HG02884 (cell line): ENCODE measurements around the gene TMA7B.

Experiments used
- ATAC-seq: cut with Tn5 transposase; IDR thresholded peaks from one replicate; pipeline ENCODE4 v1.9.1; 2021; ENCODE audit warnings: mild to moderate bottlenecking, moderate library complexity; ENCODE audit not compliant: unreplicated experiment

Gene TMA7B

DNA sequence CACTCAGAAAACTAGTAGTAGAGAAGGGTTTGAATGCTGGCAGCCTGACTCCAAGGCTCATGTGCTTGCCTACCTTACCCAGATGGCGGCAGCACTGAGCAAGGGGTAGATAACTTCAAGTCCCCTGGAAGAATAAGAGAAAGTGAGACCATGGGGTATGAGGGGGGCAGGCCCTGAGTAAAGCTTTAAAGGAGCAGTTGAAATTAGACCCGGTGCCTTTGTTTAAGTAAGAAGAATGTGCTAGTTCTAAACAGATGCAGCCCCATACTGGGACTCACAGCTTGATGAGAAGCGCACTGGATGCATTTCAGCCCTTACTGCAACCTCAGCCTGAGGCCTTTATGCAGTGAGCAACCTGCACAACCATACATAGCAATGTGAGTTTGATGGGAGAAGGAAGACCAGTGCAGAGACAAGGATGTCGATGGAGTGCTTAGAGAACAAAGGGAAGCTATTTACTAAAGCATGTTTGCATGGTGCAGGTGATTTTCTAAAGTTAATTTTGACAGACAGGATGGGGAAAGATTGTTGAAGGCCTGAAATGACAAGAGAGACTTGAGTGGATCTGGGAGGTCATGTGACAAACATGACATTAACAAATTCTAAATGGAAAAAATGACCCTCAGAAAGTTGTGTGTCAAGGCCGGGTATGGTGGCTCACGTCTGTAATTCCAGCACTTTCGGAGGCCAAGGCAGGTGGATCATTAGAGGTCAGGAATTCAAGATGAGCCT, 27.1 kb upstream of the TMA7B start:
- no peak for ATAC-seq

DNA sequence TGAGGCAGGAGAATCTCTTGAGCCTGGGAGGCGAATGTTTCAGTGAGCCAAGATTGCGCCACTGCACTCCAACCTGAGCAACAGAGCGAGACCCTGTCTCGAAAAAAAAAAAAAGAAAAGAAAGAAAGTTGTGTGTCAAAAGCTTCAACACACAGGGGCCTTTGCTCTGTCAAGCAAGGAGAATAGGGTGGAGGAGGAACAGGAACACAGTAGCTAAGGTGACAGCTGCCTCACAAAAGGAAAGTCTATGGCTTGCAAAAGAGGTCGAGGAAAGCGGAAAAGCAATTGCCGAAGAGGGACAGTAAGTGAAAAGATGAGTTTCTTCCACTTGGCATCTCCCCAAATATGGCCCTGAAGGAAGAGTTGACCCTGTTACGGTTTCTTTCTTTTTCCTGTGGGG, 26.5 kb upstream of the TMA7B start:
- ATAC-seq, result no peak

DNA sequence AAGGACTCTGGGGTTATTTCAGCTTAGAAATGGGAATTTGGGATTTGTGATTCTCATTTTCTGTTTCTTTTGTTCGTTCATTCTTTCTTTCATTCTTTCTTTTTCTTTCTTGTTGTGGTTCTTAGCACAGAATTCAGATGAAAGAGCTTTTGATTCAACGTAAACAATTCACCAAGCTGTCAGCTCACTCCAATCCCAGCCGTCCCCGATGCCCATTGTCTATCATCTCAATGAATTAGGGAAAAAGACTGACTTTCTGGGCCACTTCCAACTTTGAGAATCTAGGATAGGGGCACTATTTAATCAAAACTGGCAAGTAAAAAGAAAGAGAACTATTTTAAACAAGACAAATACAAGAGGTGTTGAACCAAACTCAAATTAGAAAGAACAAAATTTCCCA, 25.1 kb upstream of the TMA7B start:
- ATAC-seq, result no peak

DNA sequence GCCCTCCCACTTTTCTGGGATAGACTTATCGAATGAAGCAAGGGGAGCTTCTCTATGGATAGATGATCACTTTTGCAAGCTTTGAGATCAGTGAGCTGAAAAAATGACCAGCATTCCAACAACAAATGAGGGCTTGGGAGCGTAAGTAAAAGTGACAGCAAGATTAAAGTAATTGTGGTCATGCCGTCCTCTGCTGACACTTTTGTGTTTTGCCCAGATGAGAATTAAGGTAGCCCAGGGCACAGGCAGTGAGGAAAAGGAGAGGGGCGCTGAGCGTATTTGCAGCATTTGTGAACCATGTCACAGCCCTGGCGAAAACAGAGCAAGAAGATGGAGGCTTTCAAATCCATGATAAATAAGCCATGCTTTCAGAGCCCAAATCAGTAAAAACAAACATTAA, 24.6 kb upstream of the TMA7B start:
- ATAC-seq, result no peak

DNA sequence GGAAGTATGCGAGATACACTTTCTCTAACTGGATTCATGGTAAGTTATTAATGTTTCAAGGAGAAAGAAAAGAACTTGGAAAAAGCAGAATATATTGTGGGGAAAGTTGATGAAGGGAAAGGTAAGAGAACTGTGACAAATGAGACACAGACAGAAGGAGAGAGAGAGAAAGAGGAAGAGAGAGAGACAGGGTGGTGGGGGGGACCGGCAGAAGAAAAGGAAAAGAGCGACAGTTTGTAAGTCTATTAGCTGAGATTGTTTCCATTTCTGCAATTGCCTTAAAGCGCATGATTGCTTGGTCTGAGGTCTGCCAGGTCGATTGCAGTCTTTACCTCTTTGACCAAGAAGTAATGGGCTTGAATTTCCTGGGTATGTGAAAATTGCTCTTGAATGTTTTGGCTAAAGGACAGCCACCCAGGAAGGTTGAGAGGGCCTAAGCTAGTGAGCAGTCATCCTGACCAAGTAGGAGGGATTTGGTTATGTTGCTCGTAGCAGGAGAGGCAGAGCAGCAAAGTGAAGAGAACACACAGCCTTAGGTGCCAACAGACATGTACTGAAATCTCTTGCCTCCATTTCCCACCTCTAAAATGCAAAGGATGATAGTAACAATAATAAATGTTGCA, 23.6 kb upstream of the TMA7B start:
- ATAC-seq, result no peak

DNA sequence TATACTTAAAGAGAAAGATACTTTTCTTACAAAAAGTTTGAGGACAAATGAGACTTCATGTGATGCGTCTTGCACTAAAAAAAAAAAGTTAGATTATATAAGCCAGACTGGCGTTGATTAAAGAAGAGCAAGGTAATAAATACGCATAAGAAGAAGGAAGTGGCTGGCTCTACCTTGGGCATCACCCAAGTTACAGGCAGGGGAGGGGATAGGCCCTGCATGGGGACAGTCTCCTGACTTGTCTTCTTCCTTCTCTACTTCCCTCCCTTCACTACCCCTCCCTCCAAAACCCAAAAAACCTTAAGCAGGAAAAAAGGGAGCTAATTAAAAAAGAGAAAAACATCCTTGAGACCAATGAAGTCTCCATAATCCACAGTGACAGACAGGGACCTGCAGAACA, 22.3 kb upstream of the TMA7B start:
- ATAC-seq, result no peak

DNA sequence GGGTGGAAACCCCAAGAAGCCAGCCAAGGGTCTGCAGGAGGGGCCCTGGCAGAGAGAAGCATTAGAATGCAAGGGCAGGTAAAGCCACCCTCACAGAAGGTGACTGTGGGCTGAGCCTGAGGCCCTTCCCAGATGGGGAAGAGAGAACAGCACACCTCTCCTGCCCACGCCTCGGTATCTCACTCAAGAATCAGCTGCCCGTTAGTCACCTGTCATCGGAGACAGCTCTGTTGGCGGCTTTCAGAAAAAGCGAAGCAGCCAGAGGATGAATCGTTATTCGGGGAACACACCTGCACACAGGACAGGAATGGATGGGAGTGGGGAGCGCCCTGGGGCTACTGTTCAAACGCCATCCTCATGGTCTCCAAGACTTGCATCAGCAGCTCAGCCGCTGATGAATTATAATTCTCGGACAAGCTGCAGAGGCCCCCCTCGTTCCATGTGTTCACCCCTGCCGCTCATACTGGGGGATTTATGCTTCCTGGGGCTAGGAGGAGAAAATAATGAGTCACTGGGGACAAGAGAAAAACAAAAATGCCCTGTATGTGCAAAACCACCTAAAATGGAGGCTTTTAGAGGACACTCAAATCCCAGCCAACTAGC, 21.6 kb upstream of the TMA7B start:
- no peak for ATAC-seq

DNA sequence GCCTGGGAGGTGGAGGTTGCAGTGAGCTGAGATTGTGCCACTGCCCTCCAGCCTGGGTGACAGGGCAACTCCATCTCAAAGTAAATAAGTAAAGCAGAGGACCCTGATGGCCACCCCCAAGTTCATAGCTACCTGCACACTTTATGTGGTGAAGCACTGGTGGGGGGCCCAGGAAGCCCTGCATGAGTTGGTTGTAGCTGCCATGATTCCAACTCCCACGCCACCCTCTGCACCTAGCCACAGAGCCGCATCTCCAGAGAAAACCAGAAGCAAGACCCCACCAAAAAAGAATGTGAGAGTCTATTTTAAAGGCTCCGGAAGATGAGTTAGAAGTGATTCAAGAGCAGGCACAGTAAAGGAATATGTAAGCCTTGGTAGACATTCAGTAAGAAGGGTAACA, 20.4 kb upstream of the TMA7B start:
- no peak for ATAC-seq

DNA sequence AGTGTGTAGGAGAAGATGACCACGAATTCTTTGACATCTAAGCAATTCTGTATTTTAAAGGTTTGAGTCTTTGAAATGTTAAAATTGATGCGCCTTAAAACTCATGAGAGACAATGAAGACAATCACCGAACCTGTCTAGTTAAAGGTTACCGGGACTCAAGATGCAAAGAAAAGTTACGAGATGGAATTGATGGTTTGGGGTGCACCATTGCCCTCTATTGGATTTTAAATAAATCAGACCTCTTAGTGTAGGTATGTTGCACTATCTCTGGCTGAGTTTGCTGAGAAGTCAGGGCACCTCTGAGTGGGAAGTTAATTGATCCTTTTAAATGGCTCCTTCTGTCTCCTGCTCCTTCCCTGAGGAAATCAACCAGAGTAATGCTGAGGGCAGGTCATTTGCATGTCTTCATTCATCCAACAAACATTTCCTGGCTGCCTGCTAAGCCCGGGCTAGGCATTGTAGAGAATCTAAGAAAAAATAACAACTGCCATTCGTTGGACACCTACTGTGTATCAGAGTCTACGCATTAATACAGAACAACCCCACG, 19.4 kb upstream of the TMA7B start:
- ATAC-seq, result no peak

DNA sequence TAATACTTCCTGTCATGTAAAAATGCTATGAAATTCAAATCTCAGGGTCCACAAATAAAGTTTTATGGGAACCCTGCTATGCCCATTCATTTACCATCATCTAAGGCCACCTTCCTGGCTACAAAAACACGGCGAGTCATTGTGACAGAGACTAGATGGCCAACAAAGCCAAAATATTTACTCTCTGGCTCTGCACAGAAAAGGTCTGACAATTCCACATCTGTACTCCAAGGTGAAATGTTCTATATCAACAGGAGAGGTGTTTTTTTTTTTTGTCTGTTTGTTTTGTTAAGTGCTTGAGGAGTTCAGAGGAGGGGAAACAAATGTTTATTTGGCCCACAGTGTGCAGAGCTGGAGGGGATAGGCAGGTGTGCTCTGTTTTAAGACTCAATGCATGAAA, 18.6 kb upstream of the TMA7B start:
- no peak for ATAC-seq

DNA sequence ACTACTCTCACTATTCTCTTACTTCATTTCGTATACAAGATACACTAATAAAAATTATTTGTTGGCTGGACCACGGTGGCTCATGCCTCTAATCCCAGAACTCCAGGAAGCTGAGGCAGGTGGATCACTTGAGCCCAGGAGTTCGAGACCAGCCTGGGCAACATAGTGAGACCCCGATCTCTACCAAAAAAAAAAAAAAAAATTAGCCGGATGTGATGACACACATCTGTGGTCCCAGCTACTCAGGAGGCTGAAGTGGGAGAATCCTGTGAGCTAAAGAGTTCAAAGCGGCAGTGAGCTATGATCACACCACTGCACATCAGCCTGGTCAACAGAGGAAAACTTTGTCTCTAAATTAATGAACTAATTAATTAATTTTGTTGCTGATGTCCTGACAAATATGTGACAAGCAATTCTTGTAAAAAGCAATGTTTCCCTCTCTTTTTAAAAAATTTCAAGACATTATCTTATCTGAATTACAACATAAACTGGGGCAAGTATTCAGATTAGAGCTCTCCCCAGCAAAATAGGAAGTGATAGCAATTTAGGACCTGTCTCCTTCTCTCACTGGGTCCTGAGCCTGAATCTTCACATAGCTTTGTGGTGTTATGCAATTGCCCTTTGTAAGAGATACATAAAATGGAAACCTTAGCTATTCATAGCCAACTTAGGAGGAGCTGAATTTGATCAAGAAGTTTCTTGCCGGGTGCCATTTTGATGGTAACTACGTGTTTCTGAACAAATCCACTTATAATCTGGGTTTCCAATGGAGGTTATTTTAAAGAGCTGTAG, 17.6 kb upstream of the TMA7B start:
- ATAC-seq, result no peak

DNA sequence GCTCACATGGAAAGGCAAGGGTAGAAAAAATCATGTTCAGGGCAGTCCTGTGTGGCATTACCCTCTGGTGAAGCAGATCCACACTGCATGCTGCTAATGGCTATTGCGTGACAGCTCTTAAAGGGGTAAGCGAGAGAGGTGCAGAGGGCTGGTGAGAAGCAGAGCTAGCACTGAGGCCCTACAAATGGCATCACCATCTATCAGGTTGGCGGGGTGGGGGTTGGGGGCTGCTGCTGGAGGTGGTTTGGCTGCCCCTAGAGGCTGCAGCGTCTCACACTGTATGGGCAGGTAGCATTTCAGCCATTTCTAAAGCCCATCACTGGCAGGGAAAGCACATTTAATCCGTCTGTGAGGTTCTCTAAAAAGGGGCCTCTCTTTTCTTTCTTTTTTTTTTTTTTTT, 16.9 kb upstream of the TMA7B start:
- no peak for ATAC-seq

DNA sequence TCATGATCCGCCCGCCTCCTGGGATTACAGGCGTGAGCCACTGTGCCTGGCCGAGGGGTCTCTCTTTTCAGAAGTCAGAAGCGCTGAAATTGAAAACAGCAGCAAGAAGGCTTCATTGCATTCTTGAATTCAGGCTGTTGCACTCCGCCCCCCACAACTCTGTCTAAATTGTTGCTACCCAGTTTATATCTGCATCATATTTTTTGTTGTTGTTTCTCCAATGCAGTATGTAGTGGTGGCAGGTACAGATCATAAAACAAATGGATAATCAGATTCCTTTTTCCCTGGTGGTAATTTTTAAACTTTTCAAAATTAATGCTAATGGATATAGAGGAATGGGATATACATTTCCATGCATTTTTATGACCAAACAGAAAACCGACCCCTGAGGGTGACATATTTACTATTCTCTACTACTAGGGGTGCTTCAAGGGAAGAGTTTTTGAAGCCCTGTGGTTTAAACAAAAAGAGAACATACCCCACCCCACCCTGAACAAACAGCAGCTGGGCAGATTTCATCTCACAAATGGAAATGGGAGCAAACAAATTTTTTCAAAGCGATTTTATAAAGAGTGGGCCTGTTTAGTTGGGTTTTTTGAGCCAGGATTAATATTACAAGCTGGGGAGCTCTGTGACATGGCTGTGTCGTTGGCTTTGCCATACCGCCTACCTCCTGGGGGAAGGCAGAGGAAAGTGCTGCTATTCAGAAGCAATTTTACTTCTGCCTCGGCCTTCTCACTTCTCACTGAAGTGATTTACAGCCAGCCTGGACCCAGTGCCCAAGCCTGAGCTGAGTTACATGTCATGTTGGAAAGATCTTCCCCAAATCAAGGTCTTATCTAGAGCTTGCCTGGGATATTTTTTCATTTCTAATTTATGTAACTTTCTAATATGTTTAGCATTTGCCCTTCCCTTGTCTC, 16.0 kb upstream of the TMA7B start:
- ATAC-seq, result no peak

DNA sequence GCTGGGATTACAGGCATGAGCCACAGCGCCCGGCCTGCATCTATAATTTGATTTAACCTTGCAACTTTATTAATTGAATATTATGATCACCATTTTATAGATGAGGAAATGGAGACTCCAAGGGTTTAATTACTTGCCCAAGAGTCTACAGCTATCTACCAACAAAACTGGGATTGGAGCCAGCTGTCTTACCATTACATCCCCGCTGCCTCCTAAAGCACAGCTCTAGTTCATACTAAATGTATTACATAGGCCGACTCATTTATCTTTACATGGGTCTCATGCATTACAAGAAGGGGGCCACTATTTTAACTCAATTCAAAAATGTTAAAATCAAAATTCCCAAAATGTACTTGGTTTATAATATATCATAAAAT, 14.1 kb upstream of the TMA7B start:
- no peak for ATAC-seq

DNA sequence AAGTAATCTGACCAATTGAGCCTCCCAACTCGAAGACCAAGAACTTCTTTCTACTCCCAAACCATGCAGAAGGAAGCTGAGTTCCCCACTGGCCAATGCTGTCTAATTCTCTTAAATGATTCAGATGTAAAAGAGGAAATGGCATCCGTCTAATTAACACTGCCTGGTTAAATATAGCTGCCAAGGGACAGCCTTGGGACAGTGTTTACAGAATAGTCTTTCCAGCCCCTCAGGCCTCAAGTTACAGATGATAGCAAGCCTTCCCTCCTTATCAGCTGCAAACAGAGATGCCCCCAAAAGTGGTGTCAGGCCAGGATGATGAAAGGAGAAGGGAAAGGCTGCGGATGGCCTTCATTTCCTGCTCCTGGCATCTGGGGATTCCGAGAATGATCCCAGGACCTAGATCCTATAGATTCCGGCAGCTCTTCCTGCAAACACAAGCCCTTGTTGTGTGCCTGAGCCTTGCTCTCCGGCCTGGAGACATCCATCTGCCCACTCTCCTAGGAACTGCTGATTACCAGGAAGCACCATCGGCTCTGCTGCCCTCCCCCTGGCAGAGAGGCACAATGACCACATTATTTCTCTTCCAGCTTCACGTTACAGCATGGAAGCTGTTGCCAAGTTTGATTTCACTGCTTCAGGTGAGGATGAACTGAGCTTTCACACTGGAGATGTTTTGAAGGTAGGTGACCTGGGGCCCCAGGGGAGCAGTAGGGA, 13.5 kb upstream of the TMA7B start:
- no peak for ATAC-seq

DNA sequence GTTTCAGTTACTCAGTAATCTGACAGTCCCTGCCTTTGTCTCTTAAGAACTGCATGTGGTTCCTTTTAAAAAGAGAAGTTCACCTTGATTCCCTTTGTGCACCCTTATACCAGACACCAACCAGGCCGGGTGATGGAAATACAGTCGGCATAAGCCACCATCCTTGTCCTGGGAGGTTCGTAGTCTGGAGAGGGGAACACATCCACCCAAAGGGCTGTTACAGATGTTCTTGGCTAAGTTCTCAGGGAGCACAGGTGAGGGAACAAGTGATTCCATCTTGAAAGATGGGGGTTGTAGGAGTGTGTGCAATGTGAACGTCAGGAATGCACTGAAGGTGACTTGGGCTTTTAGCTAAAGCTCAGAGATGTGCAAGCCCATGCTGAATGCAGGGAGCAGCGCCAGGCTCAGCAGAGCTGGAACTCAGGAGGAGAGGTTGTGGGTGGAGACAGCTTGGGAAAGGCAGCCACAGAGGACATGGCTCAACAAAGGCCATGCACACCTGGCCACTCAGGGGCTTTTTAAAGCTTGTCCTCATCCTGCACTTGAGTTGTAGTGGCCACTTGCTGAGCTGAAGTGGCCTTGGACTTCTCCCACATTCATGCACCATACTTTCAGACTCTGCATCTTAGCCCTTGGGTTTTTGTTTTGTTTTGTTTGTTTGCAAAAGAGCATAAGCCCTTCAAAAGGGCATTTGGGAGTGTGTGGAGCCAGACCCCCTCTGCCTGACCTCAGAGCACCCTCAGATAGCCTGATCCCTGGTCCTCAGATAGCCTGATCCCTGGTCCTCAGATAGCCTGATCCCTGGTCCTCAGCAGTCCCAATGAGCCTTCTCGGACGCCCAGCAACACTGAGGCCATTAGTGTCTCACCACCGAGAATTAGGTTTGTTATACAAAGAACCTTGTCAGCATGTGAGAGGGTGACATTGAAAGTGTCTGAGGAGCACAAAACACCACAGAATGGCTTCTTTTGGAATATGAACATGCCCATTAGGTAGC, 12.7 kb upstream of the TMA7B start:
- no peak for ATAC-seq

DNA sequence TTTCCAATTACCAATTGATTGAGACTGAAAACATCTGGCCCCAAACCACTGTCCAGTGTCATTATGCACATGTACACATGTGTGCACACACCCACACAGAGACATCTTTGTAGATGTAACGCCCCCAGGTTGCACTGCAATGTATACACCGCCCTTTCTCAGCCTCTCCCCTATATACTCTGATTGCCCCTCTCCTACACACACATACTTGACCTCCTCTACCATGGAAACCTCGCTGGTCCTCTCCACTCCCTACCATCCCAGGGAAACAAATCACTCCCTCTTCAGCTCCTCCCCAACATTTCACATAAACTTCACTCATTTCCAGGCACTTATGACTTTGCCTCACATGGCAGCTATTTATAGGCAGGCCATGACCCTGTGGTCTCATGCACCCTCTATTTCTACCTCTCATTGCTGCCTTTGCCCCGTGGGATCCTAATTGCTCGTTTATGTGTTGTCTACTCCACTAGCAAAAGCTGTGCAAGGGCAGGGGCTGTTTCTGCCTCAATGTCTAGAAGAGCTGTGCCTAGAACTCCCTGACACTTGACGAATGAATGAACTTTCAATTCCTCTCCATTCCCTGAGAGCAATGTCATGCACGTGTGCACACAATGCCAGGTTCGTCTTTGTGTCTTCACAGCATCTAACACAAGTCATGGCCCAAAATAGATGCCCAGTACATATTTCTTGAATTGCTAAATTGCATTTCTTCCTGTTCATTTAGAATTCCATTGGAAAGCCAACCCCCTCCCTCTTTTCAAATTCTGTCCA, 10.0 kb upstream of the TMA7B start:
- no peak for ATAC-seq
